Smooth muscle cell of the brain vasculature (primary cell): ENCODE measurements around the gene ARHGEF26.

Experiments
- DNase-seq: peaks from one replicate; pipeline ENCODE4 v3.0.0-alpha.2; 2012; ENCODE audit warnings: low read depth, low spot score

Gene ARHGEF26

GRCh38 chr3:154152741-154153140 is 31.6 kb downstream of the ARHGEF26 start:
- DNase-seq = no peak

- no peak for DNase-seq
Observed at GRCh38 chr3:154156530-154156929, 35.3 kb downstream of the ARHGEF26 start.

- DNase-seq = no peak
Observed at GRCh38 chr3:154161806-154162205, 40.6 kb downstream of the ARHGEF26 start.

GRCh38 chr3:154164387-154164786 is 43.2 kb downstream of the ARHGEF26 start:
- no peak for DNase-seq

- no peak for DNase-seq
Observed at GRCh38 chr3:154168998-154169795, 48.0 kb downstream of the ARHGEF26 start.

GRCh38 chr3:154169796-154170110 is 48.6 kb downstream of the ARHGEF26 start:
- no peak for DNase-seq

GRCh38 chr3:154170300-154170699 is 49.1 kb downstream of the ARHGEF26 start:
- no peak for DNase-seq

- no peak for DNase-seq
Observed at GRCh38 chr3:154175041-154175440, 53.9 kb downstream of the ARHGEF26 start.

- no peak for DNase-seq
Observed at GRCh38 chr3:154176036-154176435, 54.8 kb downstream of the ARHGEF26 start.

- DNase-seq = no peak
Observed at GRCh38 chr3:154177406-154177805, 56.2 kb downstream of the ARHGEF26 start.

- DNase-seq = no peak
Observed at GRCh38 chr3:154178172-154178571, 57.0 kb downstream of the ARHGEF26 start.

GRCh38 chr3:154180836-154181691 is 59.9 kb downstream of the ARHGEF26 start:
- DNase-seq = no peak

- no peak for DNase-seq
Observed at GRCh38 chr3:154182322-154182922, 61.2 kb downstream of the ARHGEF26 start.

GRCh38 chr3:154182975-154183374 is 61.8 kb downstream of the ARHGEF26 start:
- DNase-seq = no peak

- no peak for DNase-seq
Observed at GRCh38 chr3:154184582-154184981, 63.4 kb downstream of the ARHGEF26 start.

- DNase-seq = no peak
Observed at GRCh38 chr3:154188437-154188836, 67.2 kb downstream of the ARHGEF26 start.

- no peak for DNase-seq
Observed at GRCh38 chr3:154188846-154189245, 67.7 kb downstream of the ARHGEF26 start.

- no peak for DNase-seq
Observed at GRCh38 chr3:154191520-154191919, 70.3 kb downstream of the ARHGEF26 start.

- DNase-seq = no peak
Observed at GRCh38 chr3:154192225-154192624, 71.0 kb downstream of the ARHGEF26 start.

GRCh38 chr3:154193000-154193615 is 71.9 kb downstream of the ARHGEF26 start:
- no peak for DNase-seq

GRCh38 chr3:154194877-154195276 is 73.7 kb downstream of the ARHGEF26 start:
- DNase-seq = no peak
